Amniotic epithelial cell (primary cell): Measurements from ENCODE around the gene GRAP2.

Experiments
- DNase-seq: peaks from one replicate; pipeline ENCODE4 v3.0.0-alpha.2; 2010; ENCODE audit warnings: low read depth

The GRAP2 gene

GRCh38 chr22:40010746-40011145, 109.9 kb downstream of the GRAP2 start:
- DNase-seq: no peak

GRCh38 chr22:40014667-40015248, 113.9 kb downstream of the GRAP2 start:
- DNase-seq: no peak

- DNase-seq: peak; percentile 87
Observed at GRCh38 chr22:40015358-40015976, 114.6 kb downstream of the GRAP2 start.

GRCh38 chr22:40018051-40018450, 117.2 kb downstream of the GRAP2 start:
- DNase-seq: no peak

- DNase-seq: no peak
Observed at GRCh38 chr22:40019100-40019499, 118.2 kb downstream of the GRAP2 start.

GRCh38 chr22:40020956-40021355, 120.1 kb downstream of the GRAP2 start:
- DNase-seq: no peak

- DNase-seq: no peak
Observed at GRCh38 chr22:40021401-40022000, 120.6 kb downstream of the GRAP2 start.

- DNase-seq: no peak
Observed at GRCh38 chr22:40022536-40023240, 121.8 kb downstream of the GRAP2 start.
